ENCODE measurements around the gene AGBL4. TPM values are rescaled to one million over a fixed set of nuclear protein-coding genes. Genes with fewer than 3 reads are reported as not detected.

Gene AGBL4
- total RNA-seq, 1 experiment from 2014 or later: 0.33 TPM

GRCh38 chr1:48582408-48582807 is 1441.3 kb downstream of the AGBL4 start:
- ChIA-PET POLR2A (ENCODE audit: unreplicated experiment) (no interaction called here), CTCF (no interaction called here)
- H3K4me3 ChIP-seq (ENCODE audit: low read length): no peak overlapping the region
- no peak overlapping the region for H3K27ac ChIP-seq (ENCODE audit: low read length)
- H3K9ac ChIP-seq (ENCODE audit: low read length): no peak overlapping the region
- no peaks in the 10 kb centered on the region for H3K4me1 ChIP-seq (ENCODE audit: insufficient read depth, low read length)
- no TSS peak for BruUV-seq (replicated peaks)
- TF ChIP-seq CTCF (conservative IDR thresholded peaks at IDR 0.05; ENCODE audit: low read depth, low read length): no peak
- H3K9me3 ChIP-seq (ENCODE audit: low read length): no peaks in the 10 kb centered on the region
- H2AFZ ChIP-seq (ENCODE audit: low read length): no peak overlapping the region
- no peaks in the 10 kb centered on the region for H3F3A ChIP-seq (ENCODE audit: low read length, unreplicated experiment)
- ATAC-seq (no peak), DNase-seq (no peak)
- peaks cover 56% of the 10 kb centered on the region for H3K27me3 ChIP-seq (ENCODE audit: low read length)
- H3K36me3 ChIP-seq (ENCODE audit: low read depth, low read length): no peaks in the 10 kb centered on the region
- intact Hi-C loops (cut with micrococcal nuclease): no loop called here
- no peaks in the 10 kb centered on the region for H3K79me2 ChIP-seq (ENCODE audit: low read length)
- H3K9me2 ChIP-seq (replicated peaks; ENCODE audit: low read length): no peaks in the 10 kb centered on the region
- no peaks in the 10 kb centered on the region for H4K20me1 ChIP-seq (ENCODE audit: low read length)
- H3K4me2 ChIP-seq (ENCODE audit: low read length): no peak overlapping the region

GRCh38 chr1:48581270-48581669 is 1442.5 kb downstream of the AGBL4 start:
- Histone ChIP-seq H2AFZ (ENCODE audit: low read length) (no peak overlapping the region), H3K4me3 (ENCODE audit: low read length) (no peak overlapping the region), H4K20me1 (ENCODE audit: low read length) (no peaks in the 10 kb centered on the region), H3K9me2 (replicated peaks; ENCODE audit: low read length) (no peaks in the 10 kb centered on the region), H3F3A (ENCODE audit: low read length, unreplicated experiment) (no peaks in the 10 kb centered on the region), H3K4me1 (ENCODE audit: insufficient read depth, low read length) (no peaks in the 10 kb centered on the region), H3K27me3 (ENCODE audit: low read length) (peaks cover 46% of the 10 kb centered on the region), H3K4me2 (ENCODE audit: low read length) (no peak overlapping the region), H3K27ac (ENCODE audit: low read length) (no peak overlapping the region), H3K79me2 (ENCODE audit: low read length) (no peaks in the 10 kb centered on the region), H3K36me3 (ENCODE audit: low read depth, low read length) (no peaks in the 10 kb centered on the region), H3K9me3 (ENCODE audit: low read length) (no peaks in the 10 kb centered on the region), H3K9ac (ENCODE audit: low read length) (no peak overlapping the region)
- CTCF ChIA-PET: no interaction called here
- no TSS peak for BruUV-seq (replicated peaks)
- ATAC-seq: no peak
- intact Hi-C loops (cut with micrococcal nuclease): no loop called here
- DNase-seq: no peak
- POLR2A ChIA-PET (ENCODE audit: unreplicated experiment): no interaction called here
- no peak for TF ChIP-seq EZH2 (IDR thresholded peaks at IDR 0.05; ENCODE audit: low read length, unreplicated experiment)
- TF ChIP-seq CTCF (conservative IDR thresholded peaks at IDR 0.05; ENCODE audit: low read depth, low read length): no peak
- TF ChIP-seq EZH2phosphoT487 (IDR thresholded peaks at IDR 0.05; ENCODE audit: borderline replicate concordance, low read length): no peak

GRCh38 chr1:48576565-48576964 is 1447.2 kb downstream of the AGBL4 start:
- TF ChIP-seq EZH2phosphoT487 (IDR thresholded peaks at IDR 0.05; ENCODE audit: borderline replicate concordance, low read length): no peak
- TF ChIP-seq EZH2 (IDR thresholded peaks at IDR 0.05; ENCODE audit: low read length, unreplicated experiment): no peak
- TF ChIP-seq CTCF (conservative IDR thresholded peaks at IDR 0.05; ENCODE audit: low read depth, low read length): no peak
- H3K9me3 ChIP-seq (ENCODE audit: low read length): no peaks in the 10 kb centered on the region
- H3K4me1 ChIP-seq (ENCODE audit: insufficient read depth, low read length): no peaks in the 10 kb centered on the region
- H3K36me3 ChIP-seq (ENCODE audit: low read depth, low read length): no peaks in the 10 kb centered on the region
- DNase-seq: no peak
- H3K27ac ChIP-seq (ENCODE audit: low read length): no peak overlapping the region
- intact Hi-C loops (cut with micrococcal nuclease): no loop called here
- no peaks in the 10 kb centered on the region for H3K9me2 ChIP-seq (replicated peaks; ENCODE audit: low read length)
- H2AFZ ChIP-seq (ENCODE audit: low read length): no peak overlapping the region
- H3F3A ChIP-seq (ENCODE audit: low read length, unreplicated experiment): no peaks in the 10 kb centered on the region
- H4K20me1 ChIP-seq (ENCODE audit: low read length): no peaks in the 10 kb centered on the region
- POLR2A ChIA-PET (ENCODE audit: unreplicated experiment): no interaction called here
- H3K79me2 ChIP-seq (ENCODE audit: low read length): no peaks in the 10 kb centered on the region
- no peak overlapping the region for H3K4me3 ChIP-seq (ENCODE audit: low read length)
- CTCF ChIA-PET: no interaction called here
- no peak overlapping the region for H3K4me2 ChIP-seq (ENCODE audit: low read length)
- no peak overlapping the region for H3K9ac ChIP-seq (ENCODE audit: low read length)
- H3K27me3 ChIP-seq (ENCODE audit: low read length): peaks cover 22% of the 10 kb centered on the region; the same call in 1 of the 2 replicates
- no peak for ATAC-seq
- BruUV-seq (replicated peaks): no TSS peak
